Activated naive CD4-positive, alpha-beta T cell treated with anti-CD3 and anti-CD28 coated beads for 36 hours (primary cell): Measurements from ENCODE around the gene C9orf57. TPM values are rescaled to one million over a fixed set of nuclear protein-coding genes. Genes with fewer than 3 reads are reported as not detected.
"Not testable (repeated sequence)": the region's sequence is repeated elsewhere in the genome, so short reads cannot be mapped to it uniquely, and the experiment has no call there.

ENCODE experiments used
- CTCF ChIA-PET: fragments of 350-600 bp; sonication (Branson Sonifier 250); formaldehyde crosslinking; loops from one replicate; lab custom pipeline; 2021; ENCODE audit warnings: antibody characterized with exemption; lab: Charles Lee
- DNase-seq: peaks from one replicate; pipeline ENCODE4 v3.0.0-alpha.2; 2020
- H3K27ac Mint-ChIP-seq: one replicate; pipeline ENCODE4 v1.8.0; 2021; ENCODE audit warnings: mild to moderate bottlenecking, mixed read lengths
- H3K27me3 Mint-ChIP-seq: one replicate; pipeline ENCODE4 v1.8.0; 2021; ENCODE audit warnings: low read depth, mixed read lengths
- H3K36me3 Mint-ChIP-seq: one replicate; pipeline ENCODE4 v1.8.0; 2021; ENCODE audit warnings: low read depth, mixed read lengths
- H3K4me1 Mint-ChIP-seq: one replicate; pipeline ENCODE4 v1.8.0; 2021; ENCODE audit warnings: low read depth, mixed read lengths
- H3K4me3 Mint-ChIP-seq: one replicate; pipeline ENCODE4 v1.8.0; 2021; ENCODE audit warnings: mild to moderate bottlenecking, moderate library complexity, mixed read lengths
- H3K9me3 Mint-ChIP-seq: one replicate; pipeline ENCODE4 v1.8.0; 2021; ENCODE audit warnings: mixed read lengths
- intact Hi-C: fragments of 100-400 bp; cut with micrococcal nuclease; formaldehyde crosslinking; loops from one replicate; pipeline ENCODE4 v1.15.1; 2023
- total RNA-seq, 2 experiments: library from RNA; stranded (reverse); gene quantifications; one replicate each; pipeline ENCODE4 v1.2.3, GENCODE V29; 2021

Gene C9orf57
- total RNA-seq, 2 experiments from 2014 or later = not detected

GRCh38 chr9:72022841-72023240, 37.6 kb downstream of the C9orf57 start:
- CTCF ChIA-PET = interaction anchor here (2.8 to 8.7 kb wide), 3 partner anchors 15 to 249 kb away, joined by 9 to 126 read pairs (median 95); no protein-coding TSS in a partner anchor
- no peaks in the 10 kb centered on the region for H3K9me3 Mint-ChIP-seq
- no peaks in the 10 kb centered on the region for H3K36me3 Mint-ChIP-seq
- intact Hi-C loops = loop anchor here (10.0 kb wide), 1 partner anchor 1378 kb away; no protein-coding TSS in a partner anchor
- H3K27ac Mint-ChIP-seq = no peak overlapping the region
- H3K27me3 Mint-ChIP-seq = no peaks in the 10 kb centered on the region
- no peak overlapping the region for H3K4me3 Mint-ChIP-seq
- no peak for DNase-seq
- no peaks in the 10 kb centered on the region for H3K4me1 Mint-ChIP-seq

- Mint-ChIP-seq H3K4me3 (no peak overlapping the region), H3K4me1 (peaks cover 8% of the 10 kb centered on the region), H3K36me3 (no peaks in the 10 kb centered on the region), H3K27me3 (no peaks in the 10 kb centered on the region), H3K9me3 (no peaks in the 10 kb centered on the region), H3K27ac (no peak overlapping the region)
- no peak for DNase-seq
- CTCF ChIA-PET = interaction anchor here (0.6 to 1.0 kb wide), 2 partner anchors 207 to 386 kb away, joined by 3 read pairs; no protein-coding TSS in a partner anchor
- intact Hi-C loops = no loop called here
Measured at GRCh38 chr9:72013292-72013760, 47.1 kb downstream of the C9orf57 start.

- CTCF ChIA-PET = interaction anchor here (0.6 to 1.0 kb wide), 2 partner anchors 206 to 385 kb away, joined by 3 read pairs; no protein-coding TSS in a partner anchor
Measured at GRCh38 chr9:72012646-72013045, 47.8 kb downstream of the C9orf57 start.

GRCh38 chr9:72007726-72008125, 52.7 kb downstream of the C9orf57 start:
- H3K36me3 Mint-ChIP-seq, H3K4me3 Mint-ChIP-seq, intact Hi-C loops, H3K27me3 Mint-ChIP-seq, H3K4me1 Mint-ChIP-seq, DNase-seq, H3K27ac Mint-ChIP-seq, CTCF ChIA-PET, H3K9me3 Mint-ChIP-seq: not testable (repeated sequence)

More at GRCh38 chr9:72012646-72013045, 47.8 kb downstream of the C9orf57 start:
- H3K36me3 Mint-ChIP-seq = no peaks in the 10 kb centered on the region
- no peak overlapping the region for H3K4me3 Mint-ChIP-seq
- H3K27me3 Mint-ChIP-seq = no peaks in the 10 kb centered on the region
- no peaks in the 10 kb centered on the region for H3K9me3 Mint-ChIP-seq
- no peak for DNase-seq
- intact Hi-C loops = no loop called here
- H3K27ac Mint-ChIP-seq = no peak overlapping the region
- peaks cover 8% of the 10 kb centered on the region for H3K4me1 Mint-ChIP-seq

- intact Hi-C loops = no loop called here
- no peak for DNase-seq
- Mint-ChIP-seq H3K36me3 (no peaks in the 10 kb centered on the region), H3K27me3 (no peaks in the 10 kb centered on the region), H3K9me3 (no peaks in the 10 kb centered on the region), H3K4me1 (no peaks in the 10 kb centered on the region), H3K27ac (no peak overlapping the region), H3K4me3 (no peak overlapping the region)
- CTCF ChIA-PET = interaction anchor here (0.7 kb wide), 1 partner anchor 18 kb away, joined by 5 read pairs; no protein-coding TSS in a partner anchor
Measured at GRCh38 chr9:72006501-72006900, 53.9 kb downstream of the C9orf57 start.

- Mint-ChIP-seq H3K4me1 (no peaks in the 10 kb centered on the region), H3K27me3 (no peaks in the 10 kb centered on the region), H3K27ac (no peak overlapping the region), H3K9me3 (peaks cover 2% of the 10 kb centered on the region), H3K4me3 (no peak overlapping the region), H3K36me3 (no peaks in the 10 kb centered on the region)
- intact Hi-C loops = no loop called here
- CTCF ChIA-PET = no interaction called here
- no peak for DNase-seq
Measured at GRCh38 chr9:72005451-72005850, 55.0 kb downstream of the C9orf57 start.

Other genes with a start within 250 kb of the C9orf57 start
- 10 to 100 TPM; 10.2 to 11.1 TPM for gene ABHD17B, start 149.4 kb downstream of the C9orf57 start, total RNA-seq
- 1 to 10 TPM; 6.2 to 6.7 TPM for gene C9orf85, start 149.0 kb downstream of the C9orf57 start, total RNA-seq
- not detected for gene GDA, start 88.8 kb upstream of the C9orf57 start, total RNA-seq